H1 (cell line): ENCODE data around the gene FSCN2. TPM values are rescaled to one million over a fixed set of nuclear protein-coding genes. Genes with fewer than 3 reads are reported as not detected.
A peak's percentile ranks its signal among the peaks of the same experiment; 100 is the strongest.

Experiments used
- CTCF ChIA-PET: fragments of 300-600 bp; sonication (Branson Sonifier 250); formaldehyde crosslinking; loops from one replicate; lab custom pipeline; 2021; ENCODE audit not compliant: partially characterized antibody; lab: Charles Lee
- POLR2A ChIA-PET: fragments of 300-600 bp; sonication (Branson Sonifier 250); formaldehyde crosslinking; loops from one replicate; lab custom pipeline; 2021; ENCODE audit warnings: inconsistent platforms; ENCODE audit not compliant: partially characterized antibody; lab: Charles Lee
- DNase-seq, 2 experiments: peaks; one replicate each; pipeline versions ENCODE4 v3.0.0 to v3.0.0-alpha.2; 2010 to 2022; ENCODE audit warnings: low spot score in 2 of 2, low read depth in 1 of 2, mixed read lengths in 1 of 2
- FAIRE-seq: peaks from 2 replicates; lab custom pipeline; 2011; peaks lifted over from hg19 to GRCh38; lab: Jason Lieb, UNC
- H2AFZ ChIP-seq: 2 replicates; pipeline ENCODE4 v1.8.1; 2012; ENCODE audit warnings: low read length, inconsistent platforms
- H2AK5ac ChIP-seq: 2 replicates; pipeline ENCODE4 v1.6.1; 2013; ENCODE audit warnings: low read depth, low read length
- H2BK120ac ChIP-seq: replicated peaks from 2 replicates; pipeline ENCODE3; 2013; ENCODE audit warnings: low read depth, low read length, inconsistent platforms
- H2BK12ac ChIP-seq: 2 replicates; pipeline ENCODE4 v1.6.1; 2013; ENCODE audit warnings: low read depth, low read length
- H2BK15ac ChIP-seq: 2 replicates; pipeline ENCODE4 v1.6.1; 2013; ENCODE audit warnings: low read length
- H2BK20ac ChIP-seq: 2 replicates; pipeline ENCODE4 v1.6.1; 2013; ENCODE audit warnings: low read length
- H2BK5ac ChIP-seq: 2 replicates; pipeline ENCODE4 v1.6.1; 2013; ENCODE audit warnings: low read depth, low read length
- H3K14ac ChIP-seq: 2 replicates; pipeline ENCODE4 v1.6.1; 2013; ENCODE audit warnings: inconsistent platforms; ENCODE audit not compliant: insufficient read length
- H3K18ac ChIP-seq: 2 replicates; pipeline ENCODE4 v1.6.1; 2013; ENCODE audit warnings: low read length; ENCODE audit errors: extremely low read depth
- H3K23ac ChIP-seq: 2 replicates; pipeline ENCODE4 v1.6.1; 2013; ENCODE audit warnings: inconsistent platforms; ENCODE audit not compliant: insufficient read length
- H3K23me2 ChIP-seq: 2 replicates; pipeline ENCODE4 v1.6.1; 2013; ENCODE audit warnings: low read depth, low read length
- H3K27ac ChIP-seq: 2 replicates; pipeline ENCODE4 v1.6.1; 2011; ENCODE audit warnings: low read depth, low read length, inconsistent platforms
- H3K27me3 ChIP-seq, 4 experiments: replicated peaks in 1 of 4; 1 replicate in 1 of 4; 2 replicates in 3 of 4; pipeline versions ENCODE4 v1.6.1 to v1.8.1; 2011 to 2013; ENCODE audit warnings: low read length in 3 of 4, mild to moderate bottlenecking in 3 of 4, inconsistent platforms in 2 of 4, mixed read lengths in 2 of 4, moderate library complexity in 1 of 4; ENCODE audit not compliant: control insufficient read depth in 3 of 4, insufficient read depth in 3 of 4; ENCODE audit errors: extremely low read depth in 1 of 4
- H3K36me3 ChIP-seq, 4 experiments: 2 replicates each; pipeline versions ENCODE4 v1.6.1 to v1.8.1; 2011 to 2013; ENCODE audit warnings: mild to moderate bottlenecking in 4 of 4, low read length in 3 of 4, moderate library complexity in 2 of 4, control low read depth in 1 of 4, inconsistent platforms in 1 of 4; ENCODE audit not compliant: insufficient read depth in 4 of 4, control insufficient read depth in 2 of 4
- H3K4ac ChIP-seq: replicated peaks from 2 replicates; pipeline ENCODE3; 2013; ENCODE audit warnings: low read length, low read depth, mixed read lengths, inconsistent platforms; ENCODE audit not compliant: insufficient read length
- H3K4me1 ChIP-seq, 4 experiments: replicated peaks in 1 of 4; 1 replicate in 1 of 4; 2 replicates in 3 of 4; pipeline versions ENCODE4 v1.6.1 to v1.8.1; 2011 to 2013; ENCODE audit warnings: low read length in 3 of 4, inconsistent platforms in 2 of 4, mixed read lengths in 1 of 4; ENCODE audit not compliant: insufficient read depth in 4 of 4, control insufficient read depth in 3 of 4
- H3K4me2 ChIP-seq, 2 experiments: 2 replicates each; pipeline versions ENCODE4 v1.6.1 to v1.8.1; 2011 to 2013; ENCODE audit warnings: low read depth in 2 of 2, low read length in 2 of 2, control low read depth in 1 of 2, inconsistent platforms in 1 of 2, mild to moderate bottlenecking in 1 of 2; ENCODE audit not compliant: insufficient read depth in 1 of 2
- H3K4me3 ChIP-seq, 4 experiments: fragments of 200-600, 300-600 bp in 1 of 4; sonication (generic), shearing (Covaris generic), sonication (Bioruptor Twin) in 1 of 4; 2 replicates each; pipeline versions ENCODE4 v1.5.1 to v1.8.1; 2011 to 2016; ENCODE audit warnings: low read length in 4 of 4, low read depth in 3 of 4, control low read depth in 2 of 4, inconsistent platforms in 2 of 4, mild to moderate bottlenecking in 2 of 4, mixed read lengths in 1 of 4, moderate library complexity in 1 of 4; ENCODE audit not compliant: insufficient read depth in 2 of 4; ENCODE audit errors: extremely low read depth in 1 of 4
- H3K56ac ChIP-seq: replicated peaks from 2 replicates; pipeline ENCODE3; 2013; ENCODE audit warnings: low read depth, mild to moderate bottlenecking, mixed read lengths, low read length, inconsistent platforms; ENCODE audit not compliant: insufficient read length
- H3K79me1 ChIP-seq: 2 replicates; pipeline ENCODE4 v1.6.1; 2013; ENCODE audit warnings: low read depth, low read length, control low read depth
- H3K79me2 ChIP-seq, 2 experiments: 2 replicates each; pipeline versions ENCODE4 v1.6.1 to v1.8.1; 2012 to 2013; ENCODE audit warnings: low read length in 2 of 2, mild to moderate bottlenecking in 2 of 2, inconsistent platforms in 1 of 2; ENCODE audit not compliant: insufficient read depth in 2 of 2, control insufficient read depth in 1 of 2
- H3K9ac ChIP-seq, 4 experiments: replicated peaks in 1 of 4; 1 replicate in 1 of 4; 2 replicates in 3 of 4; pipeline versions ENCODE4 v1.6.1 to v1.8.1; 2011 to 2013; ENCODE audit warnings: low read depth in 3 of 4, low read length in 3 of 4, control low read depth in 2 of 4, mild to moderate bottlenecking in 2 of 4, moderate library complexity in 2 of 4, inconsistent platforms in 1 of 4; ENCODE audit errors: extremely low read depth in 1 of 4
- H3K9me3 ChIP-seq, 2 experiments: 2 replicates each; pipeline versions ENCODE4 v1.6.1 to v1.8.1; 2012 to 2013; ENCODE audit warnings: mild to moderate bottlenecking in 2 of 2, moderate library complexity in 2 of 2, control low read depth in 1 of 2, inconsistent platforms in 1 of 2, low read depth in 1 of 2, low read length in 1 of 2, mixed read lengths in 1 of 2; ENCODE audit not compliant: insufficient read depth in 2 of 2
- H4K20me1 ChIP-seq, 2 experiments: replicated peaks in 1 of 2; 2 replicates each; pipeline versions ENCODE3 to v1.8.1; 2011 to 2013; ENCODE audit warnings: inconsistent platforms in 2 of 2, low read length in 2 of 2, mild to moderate bottlenecking in 1 of 2; ENCODE audit not compliant: insufficient read depth in 2 of 2, control insufficient read depth in 1 of 2
- H4K5ac ChIP-seq: 2 replicates; pipeline ENCODE4 v1.6.1; 2013; ENCODE audit warnings: low read length, low read depth, mixed read lengths, inconsistent platforms; ENCODE audit not compliant: insufficient read length
- H4K8ac ChIP-seq: 2 replicates; pipeline ENCODE4 v1.8.0; 2013; ENCODE audit warnings: mild to moderate bottlenecking, moderate library complexity, low read length, inconsistent platforms; ENCODE audit not compliant: insufficient read depth; ENCODE audit errors: extremely low read depth
- H4K91ac ChIP-seq: replicated peaks from 2 replicates; pipeline ENCODE3; 2013; ENCODE audit warnings: low read length, mixed read lengths, inconsistent platforms; ENCODE audit not compliant: insufficient read length
- BRCA1 ChIP-seq: IDR thresholded peaks from 2 replicates; pipeline ENCODE4 v1.6.1; 2012; ENCODE audit warnings: low read depth, low read length, improper control_type of control experiment
- CEBPB ChIP-seq: IDR thresholded peaks from 2 replicates; pipeline ENCODE4 v1.6.1; 2012; ENCODE audit warnings: low read depth, low read length
- CREB1 ChIP-seq: IDR thresholded peaks from 2 replicates; pipeline ENCODE4 v1.6.1; 2012; ENCODE audit warnings: inconsistent platforms
- EGR1 ChIP-seq: IDR thresholded peaks from 2 replicates; pipeline ENCODE4 v1.6.1; 2011; ENCODE audit warnings: low read depth, low read length, borderline replicate concordance
- MAFK ChIP-seq: IDR thresholded peaks from 2 replicates; pipeline ENCODE4 v1.6.1; 2012; ENCODE audit warnings: low read depth, mild to moderate bottlenecking, improper control_type of control experiment, low read length
- RFX5 ChIP-seq: IDR thresholded peaks from 2 replicates; pipeline ENCODE4 v1.6.1; 2011; ENCODE audit warnings: low read depth, low read length, improper control_type of control experiment, borderline replicate concordance
- RNF2 ChIP-seq: fragments of 200-900, 300-1000 bp; sonication (generic); IDR thresholded peaks from 2 replicates; pipeline ENCODE4 v1.7.1; 2016; ENCODE audit warnings: borderline replicate concordance, low read depth, mild to moderate bottlenecking, antibody characterized with exemption, low read length; ENCODE audit not compliant: poor library complexity, severe bottlenecking; ENCODE audit errors: missing control alignments
- SAP30 ChIP-seq: fragments of 300-600 bp; sonication (generic); IDR thresholded peaks from 2 replicates; pipeline ENCODE4 v1.7.1; 2012; ENCODE audit warnings: low read length, moderate library complexity, mild to moderate bottlenecking, inconsistent platforms; ENCODE audit not compliant: insufficient read depth, insufficient replicate concordance
- SP1 ChIP-seq: IDR thresholded peaks from 2 replicates; pipeline ENCODE4 v1.6.1; 2011; ENCODE audit warnings: low read depth, low read length
- SP2 ChIP-seq: IDR thresholded peaks from 2 replicates; pipeline ENCODE4 v1.6.1; 2012; ENCODE audit warnings: mild to moderate bottlenecking, low read length, inconsistent platforms
- TBP ChIP-seq: IDR thresholded peaks from 2 replicates; pipeline ENCODE4 v1.6.1; 2011; ENCODE audit warnings: low read depth, low read length, improper control_type of control experiment
- TCF12 ChIP-seq: IDR thresholded peaks from 2 replicates; pipeline ENCODE4 v1.6.1; 2011; ENCODE audit warnings: low read depth, mild to moderate bottlenecking, low read length
- WGBS, 2 experiments: shearing (Covaris generic) in 1 of 2; methylation state at CpG; one replicate each; pipeline versions ENCODE4 v1.1.6 to v1.1.7; 2013 to 2015; ENCODE audit warnings: low lambda C conversion rate in 2 of 2, mixed read lengths in 2 of 2, inconsistent platforms in 1 of 2, low coverage in 1 of 2, missing lambda C conversion rate in 1 of 2; ENCODE audit not compliant: insufficient replicate concordance in 2 of 2, insufficient coverage in 1 of 2, insufficient read length in 1 of 2; ENCODE audit errors: extremely low coverage in 1 of 2, missing lambda C conversion rate in 1 of 2; 5-methylcytosine and 5-hydroxymethylcytosine counted together
- polyA plus RNA-seq, 7 experiments: library from polyadenylated mRNA; depleted of rRNA in 3 of 7; stranded (reverse) in 5 of 7; unstranded in 2 of 7; fragments of >200 nt in 5 of 7; fragments of 200-250 nt in 2 of 7; gene quantifications; 1 replicate in 5 of 7; 2 replicates in 1 of 7; 4 replicates in 1 of 7; pipeline versions ENCODE4 v1.2.1 to v1.2.3, GENCODE V29; 2011 to 2013; ENCODE audit warnings: missing spikeins in 2 of 7, mixed read lengths in 2 of 7
- total RNA-seq: library from RNA; stranded (reverse); fragmentation: NEBNext Ultra II Directional; extraction: Animal tissue kit (Norgen Biotek cat#: 25700); gene quantifications from 2 replicates; pipeline ENCODE4 v1.2.1, GENCODE V29; 2021
- TF ChIP-seq, protein P1 (sequence below): IDR thresholded peaks from 2 replicates; pipeline ENCODE4 v1.6.1; 2011; ENCODE audit warnings: low read depth, mild to moderate bottlenecking, low read length; ENCODE audit not compliant: insufficient read depth

The FSCN2 gene
- total and polyA plus RNA-seq, 2 of the 8 experiments (the other 6 are each of a cell fraction or from before 2014, with no cell fraction given): 0.18 to 0.30 TPM

DNA sequence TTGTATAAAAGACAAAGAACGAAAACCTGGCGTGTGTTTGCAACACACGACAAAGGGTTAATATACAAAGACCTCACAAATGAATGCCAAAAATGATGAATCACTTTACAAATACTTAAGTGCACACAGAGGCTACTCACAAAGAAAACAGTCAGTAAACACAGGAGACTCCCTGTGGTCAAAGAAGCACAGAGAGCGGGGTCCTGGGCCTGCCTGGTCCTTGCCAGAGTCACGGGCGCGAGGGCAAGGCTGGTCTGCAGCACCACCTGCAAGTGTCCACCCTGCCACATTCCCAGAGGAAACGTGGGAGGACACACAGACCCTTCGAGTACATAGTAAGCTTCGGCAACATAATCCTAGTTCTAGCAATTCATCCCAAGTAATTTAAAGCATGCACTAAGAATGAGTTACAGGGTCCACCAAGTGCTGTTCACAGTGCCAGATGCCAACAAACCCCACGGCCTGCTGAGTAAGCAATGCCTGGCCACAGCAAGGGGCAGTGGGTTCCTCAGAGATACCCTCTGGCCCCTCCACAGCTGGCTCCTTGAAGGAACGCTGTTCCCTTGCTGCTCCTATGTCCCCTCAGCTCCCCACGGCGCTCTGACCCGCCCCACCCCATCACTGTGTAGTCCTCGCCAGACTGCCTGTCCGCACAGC is 48.6 kb downstream of the FSCN2 start:
- Histone ChIP-seq H2AFZ (no peak overlapping the region), H3K56ac (no peak overlapping the region), H3K4me3 (no peak overlapping the region), H2BK15ac (no peak overlapping the region), H3K4ac (no peak overlapping the region), H3K14ac (no peak overlapping the region), H4K20me1 (peaks cover 8 to 13% of the 10 kb centered on the region in 2 experiments), H4K8ac (no peak overlapping the region), H3K4me2 (no peak overlapping the region), H3K4me1 (no peaks in the 10 kb centered on the region), H3K27me3 (no peaks in the 10 kb centered on the region), H3K79me1 (peaks cover 6% of the 10 kb centered on the region), H3K36me3 (peaks cover 0 to 5% (median 3%) of the 10 kb centered on the region in 4 experiments; a peak in 5 of 8 replicates), H3K79me2 (0 out of 4 replicates have a peak, but pooled peaks cover 0 to 2% of the 10 kb centered on the region in 2 experiments), H3K23me2 (no peaks in the 10 kb centered on the region), H2AK5ac (no peak overlapping the region), H3K23ac (no peak overlapping the region), H2BK20ac (no peak overlapping the region), H4K91ac (no peak overlapping the region), H4K5ac (no peak overlapping the region), H2BK5ac (peak overlapping the region; percentile 44; the same call in 1 of the 2 replicates), H3K27ac (no peak overlapping the region), H3K18ac (no peak overlapping the region), H2BK120ac (no peak overlapping the region), H2BK12ac (no peak overlapping the region), H3K9me3 (no peaks in the 10 kb centered on the region), H3K9ac (no peak overlapping the region)
- WGBS, 2 experiments: 97% methylated on average over 17 of the region's 17 CpGs; no CpG with 5 or more reads in 1 of the 2 experiments
- FAIRE-seq (no peak), DNase-seq (no peak)
- ChIA-PET CTCF (interaction anchor here (1.5 to 2.0 kb wide), 2 partner anchors 10 to 24 kb away, joined by 3 to 6 read pairs; no protein-coding TSS in a partner anchor), POLR2A (interaction anchor here (0.6 to 1.9 kb wide), 5 partner anchors 13 to 126 kb away, joined by 3 to 6 read pairs (median 4); partner anchors contain the start of gene MRPL12)
- TF ChIP-seq EGR1 (no peak), SP2 (no peak), BRCA1 (no peak), TCF12 (no peak), CREB1 (no peak), RFX5 (no peak), MAFK (no peak), RNF2 (no peak), SP1 (no peak), SAP30 (no peak), CEBPB (no peak), TBP (no peak)
- TF ChIP-seq, protein P1, sequence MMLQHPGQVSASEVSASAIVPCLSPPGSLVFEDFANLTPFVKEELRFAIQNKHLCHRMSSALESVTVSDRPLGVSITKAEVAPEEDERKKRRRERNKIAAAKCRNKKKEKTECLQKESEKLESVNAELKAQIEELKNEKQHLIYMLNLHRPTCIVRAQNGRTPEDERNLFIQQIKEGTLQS: no peak
